ENCODE results near the gene ACTL10. TPM values are rescaled to one million over a fixed set of nuclear protein-coding genes. Genes with fewer than 3 reads are reported as not detected.

Gene ACTL10
- total and polyA plus RNA-seq, 2 of the 4 experiments (the other 2 are of a cell fraction), result 0.18 to 0.43 TPM

- no TSS peak for BruUV-seq (replicated peaks)
- Histone ChIP-seq H3K4me1 (ENCODE audit: control insufficient read depth, insufficient read depth, low read length) (peaks cover 3% of the 10 kb centered on the region; the same call in 1 of the 2 replicates), H4K8ac (ENCODE audit: low read depth in 2 of 2, low read length in 2 of 2) (no peak overlapping the region), H3K9me3 (ENCODE audit: control insufficient read depth, insufficient read depth, low read length) (no peaks in the 10 kb centered on the region), H2BK20ac (ENCODE audit: low read depth, low read length) (no peak overlapping the region), H2BK15ac (ENCODE audit: low read depth, low read length) (no peak overlapping the region), H2AK5ac (ENCODE audit: low read depth, low read length) (no peak overlapping the region), H3K4ac (ENCODE audit: low read depth, low read length) (no peak overlapping the region), H4K5ac (ENCODE audit: low read depth, low read length) (no peak overlapping the region), H3K36me3 (ENCODE audit: control insufficient read depth, insufficient read depth, low read length) (peaks cover 6% of the 10 kb centered on the region; the same call in 1 of the 2 replicates), H3K14ac (replicated peaks; ENCODE audit: low read depth, low read length) (no peak overlapping the region), H4K91ac (ENCODE audit: insufficient read depth, low read depth, low read length) (no peak overlapping the region), H3K56ac (ENCODE audit: extremely low read depth, insufficient read depth, low read length) (no peak overlapping the region), H3K9me1 (ENCODE audit: insufficient read depth, low read length) (peaks cover 14% of the 10 kb centered on the region; the same call in 1 of the 2 replicates), H3K27ac (ENCODE audit: insufficient read depth, low read length) (no peak overlapping the region), H3K4me3 (ENCODE audit: insufficient read depth, low read depth, low read length) (no peak overlapping the region), H3K27me3 (ENCODE audit: control insufficient read depth, insufficient read depth, low read length) (no peaks in the 10 kb centered on the region), H3K9ac (ENCODE audit: low read depth, low read length) (no peak overlapping the region), H3K18ac (ENCODE audit: low read depth, low read length) (no peak overlapping the region), H2AK9ac (replicated peaks; ENCODE audit: low read depth, low read length, poor library complexity) (no peak overlapping the region), H3K4me2 (ENCODE audit: low read depth, low read length) (no peak overlapping the region), H2BK120ac (ENCODE audit: low read depth, low read length) (no peak overlapping the region), H4K20me1 (ENCODE audit: insufficient read depth, low read length) (peaks cover 9% of the 10 kb centered on the region; the same call in 1 of the 2 replicates), H3K23ac (ENCODE audit: low read depth, low read length) (no peak overlapping the region), H2BK5ac (ENCODE audit: low read depth, low read length, poor library complexity, severe bottlenecking) (no peak overlapping the region), H2AFZ (replicated peaks; ENCODE audit: low read length, poor library complexity) (no peak overlapping the region), H3K79me1 (ENCODE audit: low read depth in 1 of 2, low read length in 2 of 2) (no peaks in the 10 kb centered on the region)
- in situ Hi-C loops (cut with MboI; ENCODE audit: low sequenced_read_pairs), result loop anchor here (5.0 kb wide), 1 partner anchor 199 kb away; no protein-coding TSS in a partner anchor
- dilution Hi-C loops (cut with HindIII; ENCODE audit: low sequenced_read_pairs, unreplicated experiment), result no loop called here
- DNase-seq (no peak), ATAC-seq (ENCODE audit: low read depth) (no peak)
- intact Hi-C loops (cut with micrococcal nuclease), result no loop called here
- WGBS, 2 experiments (ENCODE audit: extremely low coverage in 2 of 2, insufficient read length in 1 of 2), result no CpG with 5 or more reads among the region's 10 CpGs
- POLR2A ChIA-PET (ENCODE audit: unreplicated experiment), result no interaction called here
- CTCF ChIA-PET, result interaction anchor here (0.6 kb wide), 1 partner anchor 197 kb away, joined by 4 read pairs; no protein-coding TSS in a partner anchor
- no peak for TF ChIP-seq POLR2A (IDR thresholded peaks at IDR 0.05; ENCODE audit: low read depth, low read length)
- TF ChIP-seq NFE2L2 (IDR thresholded peaks at IDR 0.05; ENCODE audit: low read depth, low read length), result no peak
- TF ChIP-seq, protein P1, sequence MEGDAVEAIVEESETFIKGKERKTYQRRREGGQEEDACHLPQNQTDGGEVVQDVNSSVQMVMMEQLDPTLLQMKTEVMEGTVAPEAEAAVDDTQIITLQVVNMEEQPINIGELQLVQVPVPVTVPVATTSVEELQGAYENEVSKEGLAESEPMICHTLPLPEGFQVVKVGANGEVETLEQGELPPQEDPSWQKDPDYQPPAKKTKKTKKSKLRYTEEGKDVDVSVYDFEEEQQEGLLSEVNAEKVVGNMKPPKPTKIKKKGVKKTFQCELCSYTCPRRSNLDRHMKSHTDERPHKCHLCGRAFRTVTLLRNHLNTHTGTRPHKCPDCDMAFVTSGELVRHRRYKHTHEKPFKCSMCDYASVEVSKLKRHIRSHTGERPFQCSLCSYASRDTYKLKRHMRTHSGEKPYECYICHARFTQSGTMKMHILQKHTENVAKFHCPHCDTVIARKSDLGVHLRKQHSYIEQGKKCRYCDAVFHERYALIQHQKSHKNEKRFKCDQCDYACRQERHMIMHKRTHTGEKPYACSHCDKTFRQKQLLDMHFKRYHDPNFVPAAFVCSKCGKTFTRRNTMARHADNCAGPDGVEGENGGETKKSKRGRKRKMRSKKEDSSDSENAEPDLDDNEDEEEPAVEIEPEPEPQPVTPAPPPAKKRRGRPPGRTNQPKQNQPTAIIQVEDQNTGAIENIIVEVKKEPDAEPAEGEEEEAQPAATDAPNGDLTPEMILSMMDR (conservative IDR thresholded peaks at IDR 0.05; ENCODE audit: low read depth, low read length), result no peak
- TF ChIP-seq CHD1 (IDR thresholded peaks at IDR 0.05; ENCODE audit: low read depth, low read length), result no peak
- no peak for TF ChIP-seq MAFK (IDR thresholded peaks at IDR 0.05; ENCODE audit: low read depth, low read length)
- TF ChIP-seq CEBPB (IDR thresholded peaks at IDR 0.05; ENCODE audit: low read depth, low read length), result no peak
- TF ChIP-seq BHLHE40 (IDR thresholded peaks at IDR 0.05; ENCODE audit: low read depth, low read length), result no peak
- TF ChIP-seq SMC3 (IDR thresholded peaks at IDR 0.05; ENCODE audit: low read depth, low read length), result no peak
- no peak for TF ChIP-seq USF2 (IDR thresholded peaks at IDR 0.05; ENCODE audit: low read depth, low read length)
- no peak for TF ChIP-seq RAD21 (IDR thresholded peaks at IDR 0.05; ENCODE audit: low read length)
- TF ChIP-seq MAZ (IDR thresholded peaks at IDR 0.05; ENCODE audit: borderline replicate concordance, low read depth, low read length), result no peak
- TF ChIP-seq RFX5 (IDR thresholded peaks at IDR 0.05; ENCODE audit: low read depth, low read length), result no peak
- no peak for TF ChIP-seq MXI1 (IDR thresholded peaks at IDR 0.05; ENCODE audit: borderline replicate concordance, low read depth, low read length)
- no peak for TF ChIP-seq RCOR1 (IDR thresholded peaks at IDR 0.05; ENCODE audit: insufficient replicate concordance, low read length)
- no peak for TF ChIP-seq ELK1 (IDR thresholded peaks at IDR 0.05; ENCODE audit: borderline replicate concordance, low read depth, low read length)
Measured at GRCh38 chr20:33650753-33651561, 15.8 kb upstream of the ACTL10 start.
